Psoas muscle (tissue), 8 donors: ENCODE results near the gene ELF5. TPM values are rescaled to one million over a fixed set of nuclear protein-coding genes. Genes with fewer than 3 reads are reported as not detected.

Experiments used
- ATAC-seq, 4 donors: fragments of 200-7000 bp; cut with Tn5 transposase; one replicate each; pipeline ENCODE4 v1.9.1; 2020; ENCODE audit warnings: moderate library complexity in 3 of 4, mild to moderate bottlenecking in 2 of 4
- DNase-seq, 2 donors: peaks; one replicate each; pipeline ENCODE4 v3.0.0-alpha.2; 2020
- H3K27ac ChIP-seq: fragments of 200-600 bp; one replicate; pipeline ENCODE4 v1.8.0; 2022
- H3K27me3 ChIP-seq, 3 donors: fragments of 200-600 bp in 1 of 3; one replicate each; pipeline versions ENCODE4 v1.6.1 to v1.8.0; 2013 to 2022; ENCODE audit warnings: low read length in 2 of 3, mild to moderate bottlenecking in 2 of 3, moderate library complexity in 1 of 3; ENCODE audit not compliant: insufficient read depth in 3 of 3
- H3K36me3 ChIP-seq, 2 donors: fragments of 200-600 bp in 1 of 2; one replicate each; pipeline versions ENCODE4 v1.6.1 to v1.8.0; 2013 to 2022; ENCODE audit warnings: low read depth in 1 of 2, mild to moderate bottlenecking in 1 of 2, moderate library complexity in 1 of 2; ENCODE audit not compliant: insufficient read depth in 1 of 2
- H3K4me1 ChIP-seq: fragments of 200-600 bp; one replicate; pipeline ENCODE4 v1.8.0; 2022
- H3K4me3 ChIP-seq: fragments of 200-600 bp; one replicate; pipeline ENCODE4 v1.8.0; 2022; ENCODE audit warnings: mild to moderate bottlenecking
- H3K9me3 ChIP-seq: fragments of 200-600 bp; one replicate; pipeline ENCODE4 v1.8.0; 2022
- WGBS, 3 donors: extraction: QIAGEN DNeasy Blood & Tissue Kit; methylation state at CpG; one replicate each; pipeline versions ENCODE4 v1.1.6 to v1.1.7; 2013; 5-methylcytosine and 5-hydroxymethylcytosine counted together
- intact Hi-C, 2 donors: fragments of 100-400 bp; cut with DNase I; formaldehyde crosslinking; loops; one replicate each; pipeline versions ENCODE4 v1.11.0 to v1.14.2; 2022
- polyA plus RNA-seq, 3 donors: library from polyadenylated mRNA; stranded (reverse); fragments of 200-250 nt; gene quantifications; one replicate each; pipeline ENCODE4 v1.2.3, GENCODE V29; 2013
- total RNA-seq, 4 donors: library from RNA; stranded (reverse); fragmentation: NEBNext Ultra II Directional in 2 of 4; extraction: Animal tissue kit (Norgen Biotek cat#: 25700) in 2 of 4; gene quantifications; one replicate each; pipeline versions ENCODE4 v1.2.1 to v1.2.4, GENCODE V29; 2021 to 2023
- TF ChIP-seq, protein P1 (sequence below): fragments of 200-600 bp; IDR thresholded peaks from one replicate; pipeline ENCODE4 v1.8.0; 2022; ENCODE audit warnings: antibody characterized with exemption
- donor health status: healthy with polysubstance abuse.
- donor health status: DM: no; HTN: no; CAD: no; lungs with moderate emphysema.
- donor health status: Bipolar disorder and iron deficiency.
- donor health status: healthy.
- donor health status: DM: yes; HTN: yes; CAD: no.
- donor health status: DM: no; HTN: no; CAD: no.
- donor health status: DM: no; HTN: no; CAD: no.
- donor health status: DM: yes; HTN: yes; CAD: no.

ELF5 gene
- total and polyA plus RNA-seq, 7 donors, result 0.01 TPM; not detected in 6

DNA sequence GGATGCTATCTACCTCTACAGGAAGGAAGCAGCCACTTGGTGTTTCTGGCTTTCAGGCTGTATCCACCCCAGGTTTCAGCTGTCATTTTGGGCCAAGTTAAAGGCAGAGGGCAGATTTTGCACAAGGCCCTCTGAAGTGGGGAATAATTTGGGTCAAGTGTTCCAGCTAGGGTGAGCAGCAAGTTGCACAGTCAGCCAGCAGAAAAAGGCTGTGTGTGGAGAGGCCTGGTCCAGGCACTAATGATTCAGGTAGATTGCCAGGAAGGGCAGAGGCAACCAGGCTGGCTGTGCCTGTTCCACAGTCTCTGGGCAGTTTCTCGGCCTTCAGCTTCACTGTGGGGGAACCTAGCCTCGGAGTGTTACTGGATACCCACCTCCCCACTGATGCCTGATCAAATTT, 8.6 kb upstream of the ELF5 start:
- Histone ChIP-seq H3K4me3 (no peak overlapping the region), H3K4me1 (no peaks in the 10 kb centered on the region), H3K27ac (no peak overlapping the region), H3K36me3 (no peaks in the 10 kb centered on the region), H3K27me3 (no peaks in the 10 kb centered on the region), H3K9me3 (no peaks in the 10 kb centered on the region)
- WGBS, 3 donors, result 79 to 90% (median 79%) methylated on average over 2 of the region's 2 CpGs
- DNase-seq (no peak), ATAC-seq (no peak)
- intact Hi-C loops, result no loop called here
- TF ChIP-seq, protein P1, sequence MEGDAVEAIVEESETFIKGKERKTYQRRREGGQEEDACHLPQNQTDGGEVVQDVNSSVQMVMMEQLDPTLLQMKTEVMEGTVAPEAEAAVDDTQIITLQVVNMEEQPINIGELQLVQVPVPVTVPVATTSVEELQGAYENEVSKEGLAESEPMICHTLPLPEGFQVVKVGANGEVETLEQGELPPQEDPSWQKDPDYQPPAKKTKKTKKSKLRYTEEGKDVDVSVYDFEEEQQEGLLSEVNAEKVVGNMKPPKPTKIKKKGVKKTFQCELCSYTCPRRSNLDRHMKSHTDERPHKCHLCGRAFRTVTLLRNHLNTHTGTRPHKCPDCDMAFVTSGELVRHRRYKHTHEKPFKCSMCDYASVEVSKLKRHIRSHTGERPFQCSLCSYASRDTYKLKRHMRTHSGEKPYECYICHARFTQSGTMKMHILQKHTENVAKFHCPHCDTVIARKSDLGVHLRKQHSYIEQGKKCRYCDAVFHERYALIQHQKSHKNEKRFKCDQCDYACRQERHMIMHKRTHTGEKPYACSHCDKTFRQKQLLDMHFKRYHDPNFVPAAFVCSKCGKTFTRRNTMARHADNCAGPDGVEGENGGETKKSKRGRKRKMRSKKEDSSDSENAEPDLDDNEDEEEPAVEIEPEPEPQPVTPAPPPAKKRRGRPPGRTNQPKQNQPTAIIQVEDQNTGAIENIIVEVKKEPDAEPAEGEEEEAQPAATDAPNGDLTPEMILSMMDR, result no peak

DNA sequence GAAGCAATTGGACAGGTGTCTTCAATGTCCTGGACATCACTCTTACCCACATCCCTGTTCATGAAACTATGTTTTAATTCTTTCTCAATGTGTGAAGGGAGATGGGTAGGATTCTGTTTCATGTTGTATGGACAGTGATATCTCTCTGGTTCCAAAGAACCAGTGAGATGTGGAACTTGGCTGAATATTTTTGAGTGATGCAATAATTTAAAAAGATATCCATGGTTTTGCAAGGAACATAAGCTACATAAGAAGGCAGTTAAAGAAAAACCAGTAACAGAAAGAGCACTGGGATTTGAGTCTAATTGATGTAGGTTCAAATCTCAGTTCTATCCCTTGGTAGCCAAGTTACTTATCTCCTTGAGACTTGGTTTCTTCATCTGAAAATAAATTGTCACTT, 7.7 kb upstream of the ELF5 start:
- Histone ChIP-seq H3K9me3 (no peaks in the 10 kb centered on the region), H3K27me3 (no peaks in the 10 kb centered on the region), H3K4me1 (no peaks in the 10 kb centered on the region), H3K4me3 (no peak overlapping the region), H3K27ac (no peak overlapping the region), H3K36me3 (no peaks in the 10 kb centered on the region)
- intact Hi-C loops, result no loop called here
- ATAC-seq, result no peak
- no peak for DNase-seq
- TF ChIP-seq, protein P1, result no peak

DNA sequence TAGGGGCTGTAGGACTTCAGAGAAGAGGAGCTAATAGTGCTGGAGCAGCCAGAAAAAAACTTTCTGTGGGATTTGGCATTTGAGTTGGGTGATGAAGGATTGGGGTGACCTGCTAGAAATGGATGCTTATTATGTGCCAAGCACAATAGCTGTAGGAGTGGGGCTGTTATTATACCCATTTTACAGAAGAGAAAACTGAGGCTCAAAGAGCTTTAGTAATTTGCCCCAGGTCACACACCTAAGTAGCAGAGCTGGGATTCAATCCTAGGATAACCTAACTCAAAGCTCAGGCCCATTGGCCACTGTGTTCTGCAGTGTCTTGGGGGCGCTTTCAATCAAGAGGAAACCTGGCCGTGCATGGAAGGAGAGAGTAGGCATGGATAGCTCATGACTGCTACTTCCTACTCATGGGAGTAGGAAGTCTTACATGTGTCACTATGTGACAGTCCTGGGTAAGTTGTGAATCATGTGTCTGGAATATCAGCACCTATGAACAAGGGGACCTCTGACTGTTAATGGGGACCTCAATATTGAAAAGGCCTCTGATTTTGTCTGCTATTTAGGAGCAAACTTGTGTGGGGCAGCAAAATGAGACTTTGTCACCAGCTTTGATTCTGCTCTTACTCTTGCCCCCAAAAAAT, 6.1 kb upstream of the ELF5 start:
- no peaks in the 10 kb centered on the region for H3K9me3 ChIP-seq
- no peak overlapping the region for H3K4me3 ChIP-seq
- no peaks in the 10 kb centered on the region for H3K4me1 ChIP-seq
- ATAC-seq (no peak), DNase-seq (no peak)
- H3K27ac ChIP-seq, result no peak overlapping the region
- H3K36me3 ChIP-seq, result no peaks in the 10 kb centered on the region
- intact Hi-C loops, result no loop called here
- 83 to 85% (median 84%) methylated on average over 2 of the region's 2 CpGs for WGBS, 3 donors
- no peaks in the 10 kb centered on the region for H3K27me3 ChIP-seq
- TF ChIP-seq, protein P1, result no peak

DNA sequence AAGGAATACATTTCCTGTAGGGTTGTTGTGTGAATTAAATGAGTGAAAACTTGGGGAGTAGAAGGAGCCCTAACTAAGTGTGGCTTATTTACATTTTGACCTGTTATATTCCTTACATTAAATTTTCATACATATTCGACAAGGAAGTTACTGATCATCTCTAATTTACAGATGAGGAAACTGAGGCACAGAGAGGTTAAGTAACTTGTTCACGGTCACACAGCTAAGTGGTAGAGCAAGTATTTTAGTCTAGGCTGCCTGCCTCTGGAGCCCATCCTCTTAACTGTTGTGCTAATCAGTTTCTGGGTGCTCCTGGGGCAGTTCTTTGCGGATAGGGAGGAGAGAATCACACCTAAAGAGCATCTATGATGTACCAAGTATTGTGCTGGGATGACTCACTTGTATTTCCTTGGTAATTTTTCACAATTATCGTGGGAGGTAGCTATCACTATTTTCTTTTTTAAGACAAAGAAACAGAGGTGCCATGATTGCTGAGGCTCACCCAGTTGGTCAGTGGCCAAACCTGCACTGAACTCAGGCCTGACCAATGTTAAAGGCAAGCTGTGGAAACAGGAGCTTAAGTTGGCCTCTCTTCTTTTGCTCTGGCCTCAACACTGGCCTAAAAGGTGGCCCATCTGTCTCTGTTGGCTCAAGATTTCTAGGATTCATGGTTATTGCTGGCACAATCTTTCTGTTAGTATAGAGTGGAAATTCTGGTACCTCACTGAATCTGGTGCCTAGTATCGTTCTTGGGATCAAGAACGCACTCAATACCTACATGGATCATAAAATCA, 2.9 kb upstream of the ELF5 start:
- H3K27ac ChIP-seq, result no peak overlapping the region
- WGBS, 3 donors, result 84 to 88% (median 85%) methylated on average over 6 of the region's 6 CpGs
- H3K36me3 ChIP-seq, result no peaks in the 10 kb centered on the region
- H3K9me3 ChIP-seq, result no peaks in the 10 kb centered on the region
- H3K4me3 ChIP-seq, result no peak overlapping the region
- DNase-seq, result no peak
- H3K27me3 ChIP-seq, result no peaks in the 10 kb centered on the region
- no peak for ATAC-seq
- TF ChIP-seq, protein P1, result no peak
- no peaks in the 10 kb centered on the region for H3K4me1 ChIP-seq
- intact Hi-C loops, result no loop called here
